OCI-LY1 (cell line): ENCODE data around the gene SYNDIG1L.

ENCODE experiments used
- CTCF ChIP-seq: fragments of 200-600 bp; sonication (generic), shearing (Covaris generic); IDR thresholded peaks from 2 replicates; pipeline ENCODE4 v1.5.1; 2017; ENCODE audit warnings: mild to moderate bottlenecking, antibody characterized with exemption, low read length, moderate library complexity, mixed read lengths
- EZH2 ChIP-seq: fragments of 200-600 bp; sonication (generic), shearing (Covaris generic); IDR thresholded peaks from 2 replicates; pipeline ENCODE4 v1.8.0; 2017; ENCODE audit warnings: borderline replicate concordance, mixed run types, mild to moderate bottlenecking, antibody characterized with exemption, low read length, moderate library complexity, mixed read lengths

GRCh38 chr14:74392616-74393570 lies 33.1 kb downstream of the SYNDIG1L start:
- TF ChIP-seq CTCF (no peak), EZH2 (no peak)
